H4 (cell line): Measurements from ENCODE around the gene PRKAG1. TPM values are rescaled to one million over a fixed set of nuclear protein-coding genes. Genes with fewer than 3 reads are reported as not detected.
"Not testable (repeated sequence)": the region's sequence is repeated elsewhere in the genome, so short reads cannot be mapped to it uniquely, and the experiment has no call there.

ENCODE experiments used
- DNase-seq: peaks from one replicate; pipeline ENCODE4 v3.0.0-alpha.2; 2015; ENCODE audit warnings: low spot score
- total RNA-seq: library from RNA; depleted of rRNA; stranded (reverse); fragments of >200 nt; shearing (Covaris generic); gene quantifications from 2 replicates; pipeline ENCODE4 v1.2.3, GENCODE V29; 2014; rRNA removed

PRKAG1 gene
- total RNA-seq = 94.4 and 105 TPM in 2 replicates

DNA sequence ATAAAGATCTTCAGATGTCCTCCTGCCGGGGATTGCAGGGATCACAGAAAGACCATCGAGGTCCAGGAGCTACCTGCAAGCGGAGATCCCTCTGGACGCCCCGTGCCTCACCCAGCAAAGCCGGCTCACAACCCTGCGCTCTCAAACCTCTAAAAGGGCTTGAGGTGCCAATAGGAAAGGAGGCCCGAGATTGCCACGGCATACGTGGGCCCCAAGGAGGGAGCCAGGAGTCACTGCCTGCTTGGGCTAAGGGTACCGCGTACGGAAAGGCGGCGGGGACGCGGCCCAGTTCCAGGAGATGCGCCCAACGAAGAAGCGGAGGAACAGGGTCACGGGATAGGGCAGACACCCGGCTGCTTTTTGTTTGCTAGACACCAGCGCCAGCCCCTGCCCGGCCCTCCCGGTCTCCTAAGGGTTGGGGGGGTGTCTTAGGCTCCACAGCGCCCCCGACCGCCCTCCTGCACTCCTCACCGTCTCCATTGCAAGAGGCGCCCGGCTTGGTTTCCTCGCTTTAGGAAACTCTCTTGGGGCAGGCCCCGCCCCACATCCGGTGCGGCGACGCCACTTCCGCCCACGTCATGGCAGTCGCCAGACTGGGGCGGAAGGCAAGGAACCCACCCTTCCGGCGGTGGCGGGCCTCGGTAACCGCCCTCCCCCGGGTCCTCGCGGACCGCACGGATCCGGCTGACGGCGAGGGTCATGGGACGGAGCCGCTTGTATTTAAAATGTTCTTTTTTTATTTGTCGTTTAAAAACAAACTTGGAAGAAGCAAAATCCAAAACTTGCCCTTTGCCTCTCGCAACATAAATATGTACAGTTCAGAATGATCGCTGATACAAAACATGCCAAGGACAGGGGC lies at the start of gene PRKAG1:
Gene PRKAG1 (minus strand): TSS at position 516 of the 859 bp plus-strand sequence. CDS start 36 bp downstream, at position 480.
- DNase-seq = peak; percentile 95

DNA sequence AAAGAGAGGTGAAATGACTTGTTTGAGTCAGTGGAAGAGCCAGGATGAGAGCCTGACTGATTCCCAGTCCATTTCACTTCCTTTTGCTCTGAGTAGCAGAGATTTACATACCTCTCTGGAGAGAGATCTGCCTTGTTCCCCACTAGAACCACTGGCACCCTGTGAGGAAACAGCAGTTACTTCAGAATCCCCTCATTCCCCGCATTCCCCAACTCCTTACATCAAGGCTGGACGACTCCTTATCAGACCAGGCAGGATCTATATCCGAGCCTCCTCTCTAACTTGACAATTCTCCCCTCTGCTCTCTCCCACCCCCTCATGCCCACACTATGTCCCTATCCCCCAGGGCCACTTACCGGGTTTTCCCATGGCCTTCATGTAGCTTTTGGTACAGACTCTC lies 47.5 kb upstream of the PRKAG1 start:
- no peak for DNase-seq

GRCh38 chr12:49064767-49065152 lies 46.2 kb upstream of the PRKAG1 start:
- DNase-seq = no peak

DNA sequence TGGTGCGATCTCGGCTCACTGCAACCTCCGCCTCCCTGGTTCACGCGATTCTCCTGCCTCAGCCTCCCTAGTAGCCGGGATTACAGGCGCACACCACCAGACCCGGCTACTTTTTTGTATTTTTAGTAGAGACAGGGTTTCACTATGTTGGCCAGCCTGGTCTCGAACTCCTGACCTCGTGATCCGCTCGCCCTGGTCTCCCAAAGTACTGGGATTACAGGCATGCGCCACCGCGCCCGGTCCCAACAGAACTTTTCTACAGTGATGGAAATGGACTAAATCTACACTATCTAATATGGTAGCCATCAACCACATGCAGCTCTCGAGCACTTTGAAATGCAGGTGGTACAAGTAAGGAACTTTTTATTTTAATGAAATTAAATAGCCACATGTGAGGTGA lies 43.3 kb upstream of the PRKAG1 start:
- DNase-seq = not testable (repeated sequence)

DNA sequence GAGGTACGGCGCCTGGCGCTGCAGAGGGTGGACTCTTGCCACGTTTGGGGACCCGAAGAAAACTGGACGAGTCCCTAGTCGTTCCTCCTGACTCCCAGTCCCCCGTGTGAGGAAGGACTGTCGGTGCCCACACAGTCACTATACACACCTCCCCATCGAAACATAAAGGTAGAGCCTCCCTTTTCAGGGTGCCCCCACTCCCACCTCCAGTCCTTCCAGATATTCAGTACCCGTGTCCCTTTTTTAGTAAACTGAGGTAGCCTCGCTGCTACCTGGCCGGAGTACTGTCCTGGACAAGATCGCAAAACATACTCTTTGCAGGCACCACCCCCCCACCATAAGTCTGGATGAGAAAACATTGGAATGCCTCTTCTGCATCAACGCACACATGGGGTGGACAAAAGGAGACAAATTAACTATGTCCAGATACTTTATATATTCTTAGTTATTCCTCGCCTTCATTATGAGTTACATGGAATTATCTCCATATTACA lies 42.6 kb upstream of the PRKAG1 start:
- no peak for DNase-seq

- DNase-seq = peak; percentile 89
Measured at GRCh38 chr12:49060237-49061156, 41.9 kb upstream of the PRKAG1 start, which contains the start of gene KMT2D. Gene KMT2D, minus strand, starts transcription at chr12:49060794. Its CDS starts 5,470 bp downstream, at chr12:49055324.

DNA sequence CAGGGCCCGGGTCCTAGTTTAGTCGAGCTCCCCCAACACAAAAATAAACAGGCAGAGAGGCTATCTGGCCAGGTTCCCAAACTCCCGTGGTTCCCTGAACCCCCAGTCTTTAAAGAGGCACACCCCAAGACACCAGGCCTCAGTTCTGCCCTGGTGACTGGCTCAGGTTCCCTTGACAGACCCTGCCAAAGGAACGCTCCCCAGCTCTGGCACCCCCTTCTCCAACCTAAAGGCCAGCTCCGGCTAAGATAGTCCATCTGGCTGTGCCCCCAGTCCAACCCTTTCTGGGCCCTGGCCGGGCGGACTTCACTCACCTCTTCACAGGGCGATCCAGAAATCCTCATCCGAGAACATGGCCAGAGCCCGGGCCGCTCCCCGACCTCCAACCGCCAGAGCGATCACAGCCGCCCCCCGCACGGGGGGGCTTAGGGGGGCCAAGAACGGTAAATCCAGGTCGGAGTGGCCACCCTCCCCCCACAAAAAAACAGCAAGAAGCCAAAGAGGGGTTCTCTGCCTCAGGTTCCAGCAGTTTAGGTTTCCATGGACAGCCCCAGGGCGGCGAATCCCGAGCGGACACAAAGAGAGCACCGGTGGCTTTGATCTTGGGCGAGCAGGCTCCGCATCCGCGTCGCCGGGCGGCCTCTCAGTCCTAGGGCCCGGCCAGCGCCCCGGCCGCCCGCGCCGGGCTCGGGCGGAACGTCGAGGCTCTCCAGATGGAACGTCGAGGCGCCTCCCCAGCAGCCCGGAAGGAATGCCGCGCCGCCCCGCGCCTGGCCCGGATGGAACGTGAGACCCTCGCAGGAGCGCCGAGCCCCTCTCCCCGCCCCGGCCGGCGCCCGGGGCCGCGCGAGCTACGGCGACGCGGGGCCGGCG lies 41.0 kb upstream of the PRKAG1 start:
- no peak for DNase-seq

GRCh38 chr12:49059045-49059298 lies 40.4 kb upstream of the PRKAG1 start:
- DNase-seq = no peak

- no peak for DNase-seq
Measured at GRCh38 chr12:49058366-49059044, 39.9 kb upstream of the PRKAG1 start.

- DNase-seq = no peak
Measured at GRCh38 chr12:49057888-49058287, 39.3 kb upstream of the PRKAG1 start.

DNA sequence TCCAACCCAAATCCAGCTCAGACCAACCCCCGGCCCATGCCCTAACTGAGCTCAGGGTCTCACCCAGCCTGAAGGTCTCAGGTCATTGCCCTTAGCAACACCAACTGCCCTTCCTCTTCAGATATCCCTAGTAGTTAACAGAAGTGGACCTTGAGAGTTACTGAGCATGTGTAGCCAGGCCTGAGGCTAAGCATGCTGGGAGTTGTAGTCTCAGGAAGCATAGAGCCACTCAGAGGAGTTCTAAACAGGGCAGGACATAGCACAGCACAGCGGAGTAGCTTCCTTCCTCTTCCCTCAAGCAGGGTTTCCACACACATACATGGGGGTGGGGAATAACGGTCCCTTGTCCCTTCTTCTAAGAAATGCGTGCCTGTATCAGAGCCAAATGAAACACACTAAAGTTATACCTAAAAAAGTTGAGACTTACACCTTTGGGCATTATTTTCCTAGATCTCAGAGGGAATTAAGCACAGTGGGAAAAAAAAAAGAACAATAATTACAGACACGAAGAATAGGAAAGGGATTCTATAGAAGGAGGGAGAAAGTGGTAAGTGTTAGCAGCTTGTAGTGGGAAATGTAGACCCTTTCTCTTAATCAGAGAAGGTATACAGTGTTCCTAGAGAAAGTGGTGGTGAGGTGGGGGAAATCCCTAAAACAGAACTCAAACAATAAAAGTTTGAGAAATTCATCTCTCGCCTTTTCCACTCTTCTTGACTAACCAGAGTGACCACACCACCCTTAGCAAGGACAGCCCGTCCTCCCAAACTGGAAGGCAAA lies 37.6 kb upstream of the PRKAG1 start:
- peak; percentile 31 for DNase-seq

- DNase-seq = no peak
Measured at GRCh38 chr12:49055092-49055491, 36.5 kb upstream of the PRKAG1 start.

- no peak for DNase-seq
Measured at GRCh38 chr12:49054524-49054923, 35.9 kb upstream of the PRKAG1 start.

DNA sequence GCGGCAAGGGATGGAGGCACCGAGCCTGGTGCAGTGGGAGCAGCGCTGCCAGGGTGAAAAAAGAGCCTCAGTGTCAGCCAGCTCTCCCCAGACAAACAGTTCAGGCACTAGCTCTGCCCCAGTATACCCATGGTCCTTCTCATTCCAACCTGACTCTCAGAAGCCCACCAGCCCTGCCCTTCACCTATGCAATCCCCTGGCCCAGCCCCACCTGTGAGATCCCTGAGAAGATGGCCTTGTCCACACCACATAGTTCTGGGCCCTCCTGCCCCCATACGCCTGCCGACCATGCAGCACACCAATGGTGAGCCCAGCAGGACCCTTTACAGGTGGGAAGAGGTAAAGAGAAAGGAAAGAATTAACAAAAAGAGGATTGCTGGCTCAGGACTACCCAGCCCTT lies 35.5 kb upstream of the PRKAG1 start:
- no peak for DNase-seq

- no peak for DNase-seq
Measured at GRCh38 chr12:49052451-49053208, 34.1 kb upstream of the PRKAG1 start.

DNA sequence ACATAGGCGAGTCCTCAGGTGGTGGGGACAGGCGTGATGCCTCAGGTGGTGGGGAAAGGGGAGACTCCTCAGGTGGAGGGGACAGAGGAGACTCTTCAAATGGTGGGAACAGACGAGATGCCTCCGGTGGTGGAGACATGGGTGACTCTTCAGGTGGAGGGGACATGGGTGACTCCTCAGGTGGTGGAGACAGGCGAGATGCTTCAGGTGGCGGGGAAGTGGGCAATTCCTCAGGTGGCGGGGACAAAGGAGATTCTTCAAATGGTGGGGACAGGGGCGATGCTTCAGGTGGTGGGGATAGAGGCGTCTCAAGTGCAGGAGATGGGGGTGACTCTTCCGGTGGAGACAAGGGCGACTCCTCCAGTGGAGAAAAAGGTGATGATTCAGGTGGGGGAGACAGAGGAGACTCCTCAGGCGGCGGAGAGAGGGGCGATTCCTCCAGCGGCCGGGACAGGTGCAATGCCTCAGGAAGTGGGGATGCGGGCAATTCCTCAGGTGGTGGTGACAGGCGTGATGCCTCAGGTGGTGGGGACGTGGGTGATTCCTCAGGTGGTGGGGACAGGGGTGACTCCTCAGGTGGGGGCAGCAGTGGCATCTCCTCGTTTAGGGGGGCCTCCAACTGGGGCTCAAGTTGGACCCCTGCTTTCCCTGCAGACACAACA lies 33.3 kb upstream of the PRKAG1 start:
- no peak for DNase-seq

DNA sequence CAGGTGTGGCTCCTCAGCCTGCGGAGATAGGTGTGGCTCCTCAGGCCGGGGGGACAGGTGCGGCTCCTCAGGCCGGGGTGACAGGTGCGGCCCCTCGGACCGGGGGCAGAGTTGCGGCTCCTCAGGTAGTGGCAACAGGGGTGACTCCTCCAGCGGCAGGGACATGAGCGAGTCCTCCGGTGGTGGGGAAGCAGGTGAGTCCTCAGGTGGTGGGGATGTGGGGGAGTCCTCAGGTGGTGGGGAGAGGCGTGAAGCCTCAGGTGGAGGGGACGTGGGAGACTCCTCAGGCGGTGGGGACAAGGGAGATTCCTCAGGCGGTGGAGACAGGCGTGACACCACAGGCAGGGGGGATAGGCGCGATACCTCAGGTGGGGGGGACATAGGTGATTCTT lies 32.8 kb upstream of the PRKAG1 start:
- DNase-seq = no peak

DNA sequence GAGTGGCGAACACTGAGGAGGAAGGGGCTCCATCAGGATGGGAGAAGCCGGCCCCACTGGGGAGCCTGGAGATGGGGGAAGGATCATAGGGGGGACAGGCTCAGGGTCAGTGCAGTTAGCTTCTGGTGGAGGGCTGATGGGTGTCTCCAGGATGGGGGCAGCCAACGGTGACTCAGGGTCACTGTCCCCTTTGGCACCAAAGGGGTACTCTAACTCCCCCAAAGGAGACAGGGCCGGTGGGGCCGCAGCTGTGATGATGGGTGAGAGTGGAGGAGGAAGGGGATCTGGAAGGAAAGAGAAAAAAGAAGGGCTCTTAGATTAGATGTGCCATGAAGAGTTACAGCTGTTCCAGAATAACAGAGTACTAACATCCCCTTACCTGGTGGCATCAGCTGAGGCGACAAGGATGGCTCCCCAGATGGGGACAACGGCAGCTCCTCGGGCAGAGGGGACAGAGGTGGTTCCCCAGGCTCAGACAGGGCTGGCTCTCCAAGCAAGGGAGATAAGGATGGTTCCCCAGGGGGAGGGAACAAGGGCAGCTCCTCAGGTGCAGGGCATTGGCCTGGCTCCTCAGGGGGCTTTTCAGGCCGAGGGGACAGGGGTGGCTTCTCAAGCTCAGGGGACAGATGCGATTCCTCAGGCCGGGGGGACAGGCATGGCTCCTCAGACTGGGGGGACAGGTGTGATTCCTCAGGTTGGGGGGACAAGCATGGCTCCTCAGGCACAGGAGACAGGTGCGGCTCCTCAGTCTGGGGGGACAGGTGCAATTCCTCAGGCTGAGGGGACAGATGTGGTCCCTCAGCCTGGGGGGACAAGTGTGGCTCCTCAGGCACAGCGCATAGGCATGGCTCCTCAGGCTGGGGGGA lies 32.2 kb upstream of the PRKAG1 start:
- no peak for DNase-seq
